Measurements from ENCODE around the gene SHD. TPM values are rescaled to one million over a fixed set of nuclear protein-coding genes. Genes with fewer than 3 reads are reported as not detected.

The SHD gene
- total RNA-seq, 1 experiment from 2014 or later: 2.0 TPM

DNA sequence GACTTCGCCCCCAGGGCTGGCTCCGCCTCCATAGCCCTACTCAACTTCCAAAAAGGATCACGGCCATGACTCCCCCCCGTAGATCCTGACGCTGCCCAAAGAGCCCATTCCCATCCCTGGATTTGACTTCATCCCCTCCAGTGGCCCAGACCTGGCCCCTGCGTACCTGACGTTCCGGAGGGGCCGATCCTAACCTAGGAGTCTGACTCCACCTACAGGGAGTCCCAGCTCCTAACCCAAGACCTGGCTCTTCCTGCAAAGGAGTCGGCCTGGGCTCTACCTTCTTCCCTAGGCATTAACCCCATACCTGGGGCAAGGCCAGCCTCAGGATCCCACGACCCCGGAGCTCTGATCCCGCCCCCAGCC is 48.8 kb downstream of the SHD start:
- no TSS peak for BruUV-seq (replicated peaks)
- Histone ChIP-seq H3K9me2 (ENCODE audit: insufficient read depth) (no peaks in the 10 kb centered on the region), H3K4me2 (ENCODE audit: low read length) (peak overlapping the region; percentile 40), H3K79me2 (ENCODE audit: insufficient read depth, low read length) (no peaks in the 10 kb centered on the region; the same call in 1 of the 2 replicates), H3K27me3 (ENCODE audit: insufficient read depth, low read length) (no peaks in the 10 kb centered on the region), H3K9me3 (ENCODE audit: control insufficient read depth in 1 of 2, insufficient read depth in 1 of 2, low read depth in 1 of 2, low read length in 2 of 2) (no peaks in the 10 kb centered on the region), H2AFZ (ENCODE audit: low read depth, low read length, poor library complexity, severe bottlenecking) (no peak overlapping the region), H3K4me3 (replicated peaks in 1 of 2; ENCODE audit: low read depth in 1 of 2, low read length in 2 of 2) (peak overlapping the region; percentile 10 to 27; a peak in 3 of 4 replicates), H3K4me1 (ENCODE audit: control insufficient read depth in 1 of 2, insufficient read depth in 2 of 2, low read length in 2 of 2) (peaks cover 7 to 20% of the 10 kb centered on the region in 2 experiments), H3K36me3 (ENCODE audit: control insufficient read depth in 1 of 2, insufficient read depth in 2 of 2, low read length in 2 of 2) (no peaks in the 10 kb centered on the region), H4K20me1 (ENCODE audit: insufficient read depth) (no peaks in the 10 kb centered on the region), H3K27ac (ENCODE audit: low read depth, low read length) (peak overlapping the region; percentile 63), H3K9ac (ENCODE audit: low read length) (no peak overlapping the region)
- ChIA-PET POLR2A (interaction anchor here (0.9 kb wide), 1 partner anchor 15 kb away, joined by 3 read pairs; no protein-coding TSS in a partner anchor), CTCF (interaction anchor here (1.0 to 1.3 kb wide), 3 partner anchors 15 to 73 kb away, joined by 3 to 8 read pairs (median 8); partner anchors contain the start of genes MPND and SH3GL1), RAD21 (ENCODE audit: low non-redundant PET in 1 of 2, low total read pairs in 2 of 2, uncharacterized antibody in 2 of 2, unreplicated experiment in 2 of 2) (interaction anchor here in 1 of 2 experiments (0.5 kb wide), 1 partner anchor 432 kb away, joined by 3 read pairs; no protein-coding TSS in a partner anchor)
- DNase-seq (ENCODE audit: low read depth, low spot score) (no peak), ATAC-seq (peak; percentile 28)
- intact Hi-C loops (cut with micrococcal nuclease): loop anchor here (1.0 kb wide), 1 partner anchor 46 kb away; no protein-coding TSS in a partner anchor
- TF ChIP-seq SIN3A (IDR thresholded peaks at IDR 0.05; ENCODE audit: low read depth): no peak
- TF ChIP-seq, protein P1, sequence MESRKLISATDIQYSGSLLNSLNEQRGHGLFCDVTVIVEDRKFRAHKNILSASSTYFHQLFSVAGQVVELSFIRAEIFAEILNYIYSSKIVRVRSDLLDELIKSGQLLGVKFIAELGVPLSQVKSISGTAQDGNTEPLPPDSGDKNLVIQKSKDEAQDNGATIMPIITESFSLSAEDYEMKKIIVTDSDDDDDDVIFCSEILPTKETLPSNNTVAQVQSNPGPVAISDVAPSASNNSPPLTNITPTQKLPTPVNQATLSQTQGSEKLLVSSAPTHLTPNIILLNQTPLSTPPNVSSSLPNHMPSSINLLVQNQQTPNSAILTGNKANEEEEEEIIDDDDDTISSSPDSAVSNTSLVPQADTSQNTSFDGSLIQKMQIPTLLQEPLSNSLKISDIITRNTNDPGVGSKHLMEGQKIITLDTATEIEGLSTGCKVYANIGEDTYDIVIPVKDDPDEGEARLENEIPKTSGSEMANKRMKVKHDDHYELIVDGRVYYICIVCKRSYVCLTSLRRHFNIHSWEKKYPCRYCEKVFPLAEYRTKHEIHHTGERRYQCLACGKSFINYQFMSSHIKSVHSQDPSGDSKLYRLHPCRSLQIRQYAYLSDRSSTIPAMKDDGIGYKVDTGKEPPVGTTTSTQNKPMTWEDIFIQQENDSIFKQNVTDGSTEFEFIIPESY (IDR thresholded peaks at IDR 0.05; ENCODE audit: extremely low read depth, insufficient replicate concordance, low read length): no peak
- TF ChIP-seq REST (IDR thresholded peaks at IDR 0.05; ENCODE audit: low read depth): no peak

Measured in HCT116 (cell line).